ENCODE results near the gene GATAD2B. TPM values are rescaled to one million over a fixed set of nuclear protein-coding genes. Genes with fewer than 3 reads are reported as not detected.

GATAD2B gene
- total RNA-seq, 1 donor from 2014 or later = 48.4 TPM

DNA sequence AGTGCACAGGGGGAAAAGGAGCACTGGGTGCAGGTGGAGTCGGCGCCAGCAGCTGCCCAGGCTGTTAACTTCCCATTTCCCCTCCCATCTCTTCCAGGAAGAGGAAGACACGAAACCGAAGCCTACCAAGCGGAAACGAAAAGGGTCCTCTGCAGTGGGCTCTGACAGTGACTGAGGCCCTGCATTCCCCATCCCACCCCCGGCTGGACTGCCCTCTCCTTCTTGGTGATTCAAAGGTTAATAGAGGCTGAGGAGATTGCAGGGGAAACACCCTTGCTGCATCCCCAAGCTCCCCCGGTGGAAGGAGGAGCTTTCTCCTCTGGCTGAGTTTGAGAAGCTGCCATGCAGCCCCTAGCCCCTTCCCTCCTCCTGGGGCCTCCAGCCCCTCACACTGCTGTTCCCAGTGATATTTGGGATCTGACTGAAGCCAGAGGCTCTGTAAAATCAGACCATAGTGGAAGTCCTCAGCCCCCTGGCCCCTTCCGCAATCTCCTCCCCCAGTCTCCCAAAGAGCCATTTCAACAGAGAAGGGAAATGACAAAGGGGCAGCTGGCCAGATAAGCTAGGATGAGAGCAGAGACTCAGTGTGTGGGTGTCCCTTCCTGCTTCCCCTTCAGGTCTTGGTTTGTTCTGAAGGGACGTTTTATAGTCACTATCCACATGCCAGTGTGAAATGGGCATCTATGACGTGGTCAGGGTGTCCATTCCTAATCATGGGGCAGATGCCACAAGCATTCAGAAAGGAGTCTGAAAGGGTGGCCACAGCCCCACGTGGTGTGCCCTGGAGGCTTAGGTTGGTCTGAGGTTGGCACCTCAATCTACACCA lies 149.5 kb downstream of the GATAD2B start:
- Mint-ChIP-seq H3K36me3 (ENCODE audit: low read depth, unreplicated experiment) (peaks cover 19% of the 10 kb centered on the region), H3K4me1 (ENCODE audit: low read depth, unreplicated experiment) (peaks cover 7% of the 10 kb centered on the region), H3K4me3 (ENCODE audit: unreplicated experiment) (no peak overlapping the region), H3K27ac (ENCODE audit: unreplicated experiment) (no peak overlapping the region), H3K27me3 (ENCODE audit: low read depth, unreplicated experiment) (peaks cover 14% of the 10 kb centered on the region), H3K9me3 (ENCODE audit: unreplicated experiment) (no peaks in the 10 kb centered on the region)
- peaks cover 7% of the 10 kb centered on the region for H4K20me1 ChIP-seq (ENCODE audit: insufficient read depth, low read length)
- TF ChIP-seq CTCF (IDR thresholded peaks at IDR 0.05; ENCODE audit: insufficient read depth, low read depth, low read length) (no peak), EZH2 (IDR thresholded peaks at IDR 0.05; ENCODE audit: insufficient read depth, low read length) (no peak)
- no peak overlapping the region for H3K4me2 ChIP-seq (ENCODE audit: low read length)
- no peaks in the 10 kb centered on the region for H3K9me3 ChIP-seq (ENCODE audit: insufficient read depth, low read depth, low read length)
- H3K36me3 ChIP-seq (ENCODE audit: insufficient read depth, low read length) = peaks cover 6% of the 10 kb centered on the region
- no peak overlapping the region for H3K27ac ChIP-seq (ENCODE audit: low read depth, low read length)
- FAIRE-seq (no peak), DNase-seq (ENCODE audit: low read depth) (no peak)
- H3K4me1 ChIP-seq (ENCODE audit: insufficient read depth, low read length) = peaks cover 8% of the 10 kb centered on the region
- H2AFZ ChIP-seq (ENCODE audit: low read depth, low read length) = no peak overlapping the region
- H3K27me3 ChIP-seq (ENCODE audit: insufficient read depth, low read length) = no peaks in the 10 kb centered on the region
- no peaks in the 10 kb centered on the region for H3K79me2 ChIP-seq (ENCODE audit: insufficient read depth, low read length)
- H3K9ac ChIP-seq (ENCODE audit: low read length) = no peak overlapping the region
- H3K4me3 ChIP-seq (ENCODE audit: insufficient read depth, low read depth, low read length) = no peak overlapping the region

GRCh38 chr1:153771841-153772593 lies 150.8 kb downstream of the GATAD2B start:
- peaks cover 4% of the 10 kb centered on the region for H4K20me1 ChIP-seq (ENCODE audit: insufficient read depth, low read length)
- FAIRE-seq (no peak), DNase-seq (ENCODE audit: low read depth) (no peak)
- TF ChIP-seq CTCF (IDR thresholded peaks at IDR 0.05; ENCODE audit: insufficient read depth, low read depth, low read length) (peak; percentile 32), EZH2 (IDR thresholded peaks at IDR 0.05; ENCODE audit: insufficient read depth, low read length) (no peak)
- no peaks in the 10 kb centered on the region for H3K79me2 ChIP-seq (ENCODE audit: insufficient read depth, low read length)
- H3K27me3 ChIP-seq (ENCODE audit: insufficient read depth, low read length) = no peaks in the 10 kb centered on the region
- Mint-ChIP-seq H3K27ac (ENCODE audit: unreplicated experiment) (no peak overlapping the region), H3K9me3 (ENCODE audit: unreplicated experiment) (no peaks in the 10 kb centered on the region), H3K4me3 (ENCODE audit: unreplicated experiment) (no peak overlapping the region), H3K36me3 (ENCODE audit: low read depth, unreplicated experiment) (peaks cover 18% of the 10 kb centered on the region), H3K4me1 (ENCODE audit: low read depth, unreplicated experiment) (peaks cover 6% of the 10 kb centered on the region), H3K27me3 (ENCODE audit: low read depth, unreplicated experiment) (peaks cover 3% of the 10 kb centered on the region)
- H3K36me3 ChIP-seq (ENCODE audit: insufficient read depth, low read length) = peaks cover 10% of the 10 kb centered on the region
- no peak overlapping the region for H3K4me2 ChIP-seq (ENCODE audit: low read length)
- H3K27ac ChIP-seq (ENCODE audit: low read depth, low read length) = no peak overlapping the region
- no peak overlapping the region for H2AFZ ChIP-seq (ENCODE audit: low read depth, low read length)
- H3K9me3 ChIP-seq (ENCODE audit: insufficient read depth, low read depth, low read length) = no peaks in the 10 kb centered on the region
- peaks cover 8% of the 10 kb centered on the region for H3K4me1 ChIP-seq (ENCODE audit: insufficient read depth, low read length)
- no peak overlapping the region for H3K4me3 ChIP-seq (ENCODE audit: insufficient read depth, low read depth, low read length)
- H3K9ac ChIP-seq (ENCODE audit: low read length) = no peak overlapping the region

All from astrocyte (in vitro differentiated cells and primary cell).